Tibial nerve (tissue), 4 donors: ENCODE measurements around the gene FGF9. TPM values are rescaled to one million over a fixed set of nuclear protein-coding genes. Genes with fewer than 3 reads are reported as not detected.

Experiments
- DNase-seq, 2 donors: peaks; one replicate each; pipeline ENCODE4 v3.0.0-alpha.2; 2019; ENCODE audit warnings: low spot score in 2 of 2
- H3K27ac ChIP-seq, 4 donors: fragments of 200-600 bp; sonication (generic) in 3 of 4; one replicate each; pipeline ENCODE4 v1.5.1; 2017 to 2019; ENCODE audit warnings: mild to moderate bottlenecking in 1 of 4
- H3K27me3 ChIP-seq, 2 donors: fragments of 200-600 bp; sonication (generic) in 1 of 2; one replicate each; pipeline versions ENCODE4 v1.5.1 to v1.6.0; 2017 to 2019
- H3K36me3 ChIP-seq, 3 donors: fragments of 200-600 bp; sonication (generic); one replicate each; pipeline ENCODE4 v1.5.1; 2018 to 2019
- H3K4me1 ChIP-seq, 4 donors: fragments of 200-600 bp; sonication (generic) in 3 of 4; one replicate each; pipeline ENCODE4 v1.5.1; 2017 to 2019
- H3K4me3 ChIP-seq, 4 donors: fragments of 200-600 bp; sonication (generic) in 3 of 4; one replicate each; pipeline ENCODE4 v1.5.1; 2017 to 2019; ENCODE audit warnings: mild to moderate bottlenecking in 1 of 4, moderate library complexity in 1 of 4
- H3K9me3 ChIP-seq, 4 donors: fragments of 200-600 bp; sonication (generic) in 3 of 4; one replicate each; pipeline ENCODE4 v1.5.1; 2017 to 2019
- EP300 ChIP-seq, 2 donors: sonication (generic); formaldehyde crosslinking; IDR thresholded peaks; one replicate each; pipeline ENCODE4 v1.6.1; 2017; ENCODE audit warnings: antibody characterized with exemption in 2 of 2, mild to moderate bottlenecking in 1 of 2
- POLR2A ChIP-seq, 2 donors: fragments of 450-650 bp; IDR thresholded peaks; one replicate each; pipeline ENCODE4 v1.6.1; 2017; ENCODE audit warnings: antibody characterized with exemption in 2 of 2, mild to moderate bottlenecking in 2 of 2, moderate library complexity in 2 of 2
- WGBS, 2 donors: methylation state at CpG; one replicate each; pipeline ENCODE4 v1.1.5; 2018; 5-methylcytosine and 5-hydroxymethylcytosine counted together
- total RNA-seq, 4 donors: library from RNA; depleted of rRNA; stranded (reverse); fragments of >200 nt; gene quantifications; one replicate each; pipeline ENCODE4 v1.1.0, GENCODE V29; 2016
- TF ChIP-seq, protein P1 (sequence below), 5 experiments: fragments of 200-600 bp in 3 of 5; fragments of 450-650 bp in 2 of 5; sonication (generic) in 3 of 5; IDR thresholded peaks; one replicate each; pipeline ENCODE4 v1.5.1; 2016 to 2019; ENCODE audit warnings: antibody characterized with exemption in 5 of 5, mild to moderate bottlenecking in 3 of 5, moderate library complexity in 2 of 5

FGF9 gene
- total RNA-seq, 4 donors from 2014 or later, result 0.22 to 1.2 (median 1.0) TPM; not detected in 1

DNA sequence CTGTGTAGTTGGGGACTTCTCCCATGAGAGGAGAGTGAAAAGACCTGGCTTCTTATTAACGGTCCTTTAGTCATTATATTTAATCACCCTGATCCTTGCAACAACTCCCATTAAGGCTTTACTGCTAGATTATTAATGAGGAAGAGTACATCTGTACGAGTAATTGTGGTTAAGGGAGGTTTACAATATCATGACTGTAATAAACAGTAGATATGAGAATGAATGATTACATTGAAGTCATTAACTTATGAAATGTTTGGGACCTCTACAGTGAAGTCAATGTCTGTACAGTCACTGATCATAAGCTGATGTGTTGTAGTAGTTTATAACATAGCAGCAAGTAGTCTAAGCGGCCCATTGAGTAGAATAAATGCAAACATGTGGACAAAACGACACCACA, 24.7 kb downstream of the FGF9 start:
- Histone ChIP-seq H3K4me3 (no peak overlapping the region), H3K4me1 (no peaks in the 10 kb centered on the region), H3K36me3 (no peaks in the 10 kb centered on the region), H3K9me3 (no peaks in the 10 kb centered on the region), H3K27me3 (no peaks in the 10 kb centered on the region), H3K27ac (no peak overlapping the region)
- no peak for DNase-seq
- WGBS, 2 donors, result 83 to 85% methylated on average over 4 of the region's 4 CpGs
- no peak for TF ChIP-seq POLR2A (IDR thresholded peaks at IDR 0.05)
- TF ChIP-seq, protein P1, sequence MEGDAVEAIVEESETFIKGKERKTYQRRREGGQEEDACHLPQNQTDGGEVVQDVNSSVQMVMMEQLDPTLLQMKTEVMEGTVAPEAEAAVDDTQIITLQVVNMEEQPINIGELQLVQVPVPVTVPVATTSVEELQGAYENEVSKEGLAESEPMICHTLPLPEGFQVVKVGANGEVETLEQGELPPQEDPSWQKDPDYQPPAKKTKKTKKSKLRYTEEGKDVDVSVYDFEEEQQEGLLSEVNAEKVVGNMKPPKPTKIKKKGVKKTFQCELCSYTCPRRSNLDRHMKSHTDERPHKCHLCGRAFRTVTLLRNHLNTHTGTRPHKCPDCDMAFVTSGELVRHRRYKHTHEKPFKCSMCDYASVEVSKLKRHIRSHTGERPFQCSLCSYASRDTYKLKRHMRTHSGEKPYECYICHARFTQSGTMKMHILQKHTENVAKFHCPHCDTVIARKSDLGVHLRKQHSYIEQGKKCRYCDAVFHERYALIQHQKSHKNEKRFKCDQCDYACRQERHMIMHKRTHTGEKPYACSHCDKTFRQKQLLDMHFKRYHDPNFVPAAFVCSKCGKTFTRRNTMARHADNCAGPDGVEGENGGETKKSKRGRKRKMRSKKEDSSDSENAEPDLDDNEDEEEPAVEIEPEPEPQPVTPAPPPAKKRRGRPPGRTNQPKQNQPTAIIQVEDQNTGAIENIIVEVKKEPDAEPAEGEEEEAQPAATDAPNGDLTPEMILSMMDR (IDR thresholded peaks at IDR 0.05), result no peak
- no peak for TF ChIP-seq EP300 (IDR thresholded peaks at IDR 0.05)

DNA sequence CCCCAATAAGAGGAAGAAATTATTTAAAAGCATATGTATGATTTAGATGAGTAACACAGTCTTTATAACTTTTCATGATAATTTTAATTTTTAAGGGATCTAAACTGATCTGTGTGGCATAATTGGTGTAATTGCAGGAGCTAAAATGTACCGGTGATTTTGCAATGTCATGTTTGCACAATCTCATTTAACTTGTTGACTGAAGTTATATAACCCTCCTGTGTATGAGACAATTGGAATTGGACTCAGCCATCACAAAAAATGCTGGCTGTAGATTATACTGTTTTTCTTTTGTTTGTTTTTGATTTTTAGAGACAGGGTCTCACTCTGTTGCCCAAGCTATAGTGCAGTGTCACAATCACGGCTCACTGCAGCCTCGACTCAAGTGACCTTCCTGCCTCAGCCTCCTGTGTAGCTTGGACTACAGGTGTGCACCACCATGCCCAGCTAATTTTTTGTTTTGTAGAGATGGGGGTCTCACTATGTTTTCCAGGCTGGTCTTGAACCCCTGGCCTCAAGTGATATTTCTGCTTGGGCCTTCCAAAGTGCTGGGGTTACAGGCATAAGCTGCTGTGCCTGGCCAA, 26.1 kb downstream of the FGF9 start:
- Histone ChIP-seq H3K27ac (no peak overlapping the region), H3K4me3 (no peak overlapping the region), H3K27me3 (no peaks in the 10 kb centered on the region), H3K9me3 (no peaks in the 10 kb centered on the region), H3K36me3 (no peaks in the 10 kb centered on the region), H3K4me1 (no peaks in the 10 kb centered on the region)
- no peak for TF ChIP-seq POLR2A (IDR thresholded peaks at IDR 0.05)
- TF ChIP-seq, protein P1 (IDR thresholded peaks at IDR 0.05), result no peak
- TF ChIP-seq EP300 (IDR thresholded peaks at IDR 0.05), result no peak
- WGBS, 2 donors, result 86 to 88% methylated on average over 3 of the region's 3 CpGs
- DNase-seq, result no peak

DNA sequence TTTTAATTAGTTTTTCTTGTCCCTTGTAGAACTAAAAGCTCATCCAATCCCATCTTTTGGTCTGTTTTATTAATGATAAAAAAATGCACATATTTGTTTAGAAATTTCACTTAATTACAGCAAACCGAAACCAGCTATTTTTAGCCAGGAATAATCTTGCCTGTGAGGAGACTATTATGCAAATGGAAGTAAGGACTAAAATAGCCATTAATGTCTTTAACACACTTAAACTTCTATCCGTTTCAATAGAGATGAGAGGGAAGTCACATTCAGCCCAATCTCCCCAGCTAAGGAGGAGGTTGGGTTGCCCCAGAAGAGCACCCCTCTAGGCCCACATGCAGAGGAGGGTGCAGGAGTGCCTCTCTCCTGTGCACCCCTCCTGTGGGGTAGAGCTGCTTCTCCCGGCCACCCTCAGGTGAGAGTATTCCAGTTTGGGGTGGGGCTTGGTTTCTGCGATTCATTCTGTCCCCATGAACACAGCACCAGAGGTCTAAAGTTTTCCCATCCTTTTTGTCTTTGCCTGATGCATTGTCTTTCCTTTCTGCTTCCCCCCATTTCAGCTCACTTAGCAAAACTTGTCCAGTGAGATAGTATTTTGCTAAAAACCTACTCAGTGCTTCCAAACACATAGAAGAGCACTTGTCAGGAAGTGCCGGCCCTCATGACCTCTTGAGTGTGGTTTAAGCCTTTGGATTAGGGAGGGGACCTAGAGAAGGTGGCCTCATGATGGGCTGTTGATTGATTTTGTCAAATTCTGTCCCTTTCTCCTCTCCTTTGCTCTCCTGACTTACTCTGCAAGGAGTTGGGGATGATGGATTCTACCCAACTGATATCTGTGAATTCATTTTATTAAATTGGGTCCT, 28.2 kb downstream of the FGF9 start:
- TF ChIP-seq, protein P1 (IDR thresholded peaks at IDR 0.05), result no peak
- no peaks in the 10 kb centered on the region for H3K27me3 ChIP-seq
- no peak overlapping the region for H3K27ac ChIP-seq
- WGBS, 2 donors, result 56 to 70% methylated on average over 5 of the region's 5 CpGs
- H3K9me3 ChIP-seq, result no peaks in the 10 kb centered on the region
- no peaks in the 10 kb centered on the region for H3K36me3 ChIP-seq
- no peaks in the 10 kb centered on the region for H3K4me1 ChIP-seq
- no peak for DNase-seq
- H3K4me3 ChIP-seq, result no peak overlapping the region

DNA sequence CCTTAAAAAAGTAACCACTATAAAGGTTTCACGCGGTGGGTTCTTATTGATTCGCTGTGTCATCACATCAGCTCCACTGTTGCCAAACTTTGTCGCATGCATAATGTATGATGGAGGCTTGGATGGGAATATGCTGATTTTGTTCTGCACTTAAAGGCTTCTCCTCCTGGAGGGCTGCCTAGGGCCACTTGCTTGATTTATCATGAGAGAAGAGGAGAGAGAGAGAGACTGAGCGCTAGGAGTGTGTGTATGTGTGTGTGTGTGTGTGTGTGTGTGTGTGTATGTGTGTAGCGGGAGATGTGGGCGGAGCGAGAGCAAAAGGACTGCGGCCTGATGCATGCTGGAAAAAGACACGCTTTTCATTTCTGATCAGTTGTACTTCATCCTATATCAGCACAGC, 30.6 kb downstream of the FGF9 start:
- Histone ChIP-seq H3K4me1 (no peaks in the 10 kb centered on the region), H3K9me3 (no peaks in the 10 kb centered on the region), H3K36me3 (no peaks in the 10 kb centered on the region), H3K27me3 (no peaks in the 10 kb centered on the region), H3K4me3 (no peak overlapping the region), H3K27ac (no peak overlapping the region)
- 88 to 94% methylated on average over 10 of the region's 10 CpGs for WGBS, 2 donors
- no peak for DNase-seq
- no peak for TF ChIP-seq POLR2A (IDR thresholded peaks at IDR 0.05)
- TF ChIP-seq, protein P1 (IDR thresholded peaks at IDR 0.05), result no peak
- TF ChIP-seq EP300 (IDR thresholded peaks at IDR 0.05), result no peak

DNA sequence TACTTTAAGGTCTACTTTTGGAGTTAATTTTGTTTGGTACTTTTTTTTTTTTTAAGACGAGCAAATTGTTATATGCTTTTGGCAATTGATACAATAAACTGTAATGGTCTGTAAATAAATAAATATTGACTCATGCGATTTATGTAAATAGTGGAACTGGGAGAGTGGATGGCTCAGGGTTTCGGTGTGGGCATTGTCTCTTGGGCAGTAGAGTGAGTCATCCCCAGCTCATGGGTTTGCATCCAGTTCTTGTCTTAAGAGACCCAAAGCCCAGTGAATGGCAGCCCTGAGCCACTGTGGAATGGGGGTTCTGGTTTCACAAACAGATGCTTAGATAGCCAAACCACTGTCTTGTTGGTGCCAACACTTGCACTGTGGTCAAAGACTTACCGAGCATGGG, 33.0 kb downstream of the FGF9 start:
- Histone ChIP-seq H3K27ac (no peak overlapping the region), H3K27me3 (no peaks in the 10 kb centered on the region), H3K4me1 (no peaks in the 10 kb centered on the region), H3K36me3 (no peaks in the 10 kb centered on the region), H3K4me3 (no peak overlapping the region), H3K9me3 (no peaks in the 10 kb centered on the region)
- TF ChIP-seq, protein P1 (IDR thresholded peaks at IDR 0.05), result no peak
- TF ChIP-seq POLR2A (IDR thresholded peaks at IDR 0.05) (no peak), EP300 (IDR thresholded peaks at IDR 0.05) (no peak)
- DNase-seq, result no peak
- WGBS, 2 donors, result 77 to 86% methylated on average over 4 of the region's 4 CpGs
